Measurements from ENCODE around the gene AVP. TPM values are rescaled to one million over a fixed set of nuclear protein-coding genes. Genes with fewer than 3 reads are reported as not detected.

AVP gene
- polyA plus RNA-seq, 1 donor from 2014 or later = not detected

DNA sequence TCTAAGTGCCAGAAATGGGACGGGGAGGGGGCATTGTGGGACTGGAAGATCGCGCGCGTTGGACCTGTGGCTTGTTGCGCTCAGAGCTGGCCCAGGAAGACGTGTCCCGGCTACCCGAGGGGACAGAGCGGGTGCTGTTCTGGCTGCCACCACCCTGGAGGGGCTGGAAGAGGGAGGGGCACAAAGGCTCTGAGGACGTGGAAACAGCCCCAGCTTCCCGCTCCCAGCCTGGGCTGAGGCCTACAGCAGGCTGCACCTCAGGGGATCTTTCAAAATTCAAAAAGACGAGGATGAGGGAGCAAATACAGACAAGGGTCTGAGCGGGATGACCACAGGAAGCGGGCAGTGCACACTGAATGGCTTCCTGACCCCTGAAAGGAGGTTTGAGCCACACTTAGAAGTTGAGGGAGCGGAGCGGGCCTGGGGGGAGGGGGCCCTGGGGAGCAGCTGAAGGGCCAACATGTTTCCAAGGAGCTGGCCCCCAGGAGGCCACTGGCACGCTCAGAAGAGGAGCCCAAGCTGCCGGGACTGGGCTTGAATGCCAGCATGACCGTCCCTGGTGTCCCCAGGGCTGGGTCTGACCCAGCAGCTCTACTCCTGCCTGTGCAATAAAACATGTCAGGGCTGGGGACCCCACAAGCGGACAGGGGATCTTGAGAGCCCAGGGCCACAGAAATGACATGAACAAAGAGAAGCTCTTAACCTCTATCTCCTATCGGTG, 11.8 kb downstream of the AVP start:
- H3F3A ChIP-seq (ENCODE audit: insufficient read depth, low read length, poor library complexity, severe bottlenecking) = no peaks in the 10 kb centered on the region

DNA sequence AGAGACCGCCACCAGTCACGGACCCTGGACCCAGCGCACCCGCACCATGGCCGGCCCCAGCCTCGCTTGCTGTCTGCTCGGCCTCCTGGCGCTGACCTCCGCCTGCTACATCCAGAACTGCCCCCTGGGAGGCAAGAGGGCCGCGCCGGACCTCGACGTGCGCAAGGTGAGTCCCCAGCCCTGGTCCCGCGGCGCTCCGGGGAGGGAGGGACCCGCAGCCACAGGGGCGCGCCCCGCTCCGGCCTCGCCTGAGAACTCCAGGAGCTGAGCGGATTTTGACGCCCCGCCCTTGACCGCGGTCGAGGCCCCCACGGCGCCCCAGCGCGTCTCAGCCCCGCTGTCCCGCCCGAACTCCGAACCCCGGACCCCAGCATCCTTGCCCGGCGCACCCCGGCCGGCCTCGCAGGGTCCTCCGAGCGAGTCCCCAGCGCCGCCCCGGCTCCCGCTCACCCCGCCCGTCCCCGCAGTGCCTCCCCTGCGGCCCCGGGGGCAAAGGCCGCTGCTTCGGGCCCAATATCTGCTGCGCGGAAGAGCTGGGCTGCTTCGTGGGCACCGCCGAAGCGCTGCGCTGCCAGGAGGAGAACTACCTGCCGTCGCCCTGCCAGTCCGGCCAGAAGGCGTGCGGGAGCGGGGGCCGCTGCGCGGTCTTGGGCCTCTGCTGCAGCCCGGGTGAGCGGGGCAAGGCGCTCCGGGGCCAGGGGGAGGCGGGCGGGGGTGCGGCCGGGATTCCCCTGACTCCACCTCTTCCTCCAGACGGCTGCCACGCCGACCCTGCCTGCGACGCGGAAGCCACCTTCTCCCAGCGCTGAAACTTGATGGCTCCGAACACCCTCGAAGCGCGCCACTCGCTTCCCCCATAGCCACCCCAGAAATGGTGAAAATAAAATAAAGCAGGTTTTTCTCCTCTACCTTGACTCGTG, 12.7 kb downstream of the AVP start, which contains the start of gene OXT:
Gene OXT, plus strand, starts transcription at position 11 of the 920 bp plus-strand sequence. Its CDS starts 36 bp downstream, at position 47.
- Histone ChIP-seq H3K9me3 (ENCODE audit: low read length) (no peaks in the 10 kb centered on the region), H3K4me2 (ENCODE audit: low read length) (no peak within 1 kb of the TSS), H3K27me3 (ENCODE audit: insufficient read depth, low read depth, low read length) (peaks cover 24% of the 10 kb centered on the region), H3K9me2 (ENCODE audit: insufficient read depth, low read length) (no peaks in the 10 kb centered on the region), H3K27ac (ENCODE audit: low read length) (no peak within 1 kb of the TSS), H3K36me3 (ENCODE audit: insufficient read depth, low read length) (no peaks in the 10 kb centered on the region), H3K9ac (ENCODE audit: low read length) (no peak within 1 kb of the TSS), H3K4me3 (ENCODE audit: low read length) (no peak within 1 kb of the TSS), H2AFZ (ENCODE audit: low read depth, low read length) (no peak within 1 kb of the TSS), H3K79me2 (replicated peaks; ENCODE audit: insufficient read depth, low read length) (no peaks in the 10 kb centered on the region), H4K20me1 (ENCODE audit: insufficient read depth) (no peaks in the 10 kb centered on the region), H3F3A (ENCODE audit: insufficient read depth, low read length, poor library complexity, severe bottlenecking) (no peaks in the 10 kb centered on the region)
- no peak for TF ChIP-seq RAD21 (conservative IDR thresholded peaks at IDR 0.05)
- TF ChIP-seq, protein P1, sequence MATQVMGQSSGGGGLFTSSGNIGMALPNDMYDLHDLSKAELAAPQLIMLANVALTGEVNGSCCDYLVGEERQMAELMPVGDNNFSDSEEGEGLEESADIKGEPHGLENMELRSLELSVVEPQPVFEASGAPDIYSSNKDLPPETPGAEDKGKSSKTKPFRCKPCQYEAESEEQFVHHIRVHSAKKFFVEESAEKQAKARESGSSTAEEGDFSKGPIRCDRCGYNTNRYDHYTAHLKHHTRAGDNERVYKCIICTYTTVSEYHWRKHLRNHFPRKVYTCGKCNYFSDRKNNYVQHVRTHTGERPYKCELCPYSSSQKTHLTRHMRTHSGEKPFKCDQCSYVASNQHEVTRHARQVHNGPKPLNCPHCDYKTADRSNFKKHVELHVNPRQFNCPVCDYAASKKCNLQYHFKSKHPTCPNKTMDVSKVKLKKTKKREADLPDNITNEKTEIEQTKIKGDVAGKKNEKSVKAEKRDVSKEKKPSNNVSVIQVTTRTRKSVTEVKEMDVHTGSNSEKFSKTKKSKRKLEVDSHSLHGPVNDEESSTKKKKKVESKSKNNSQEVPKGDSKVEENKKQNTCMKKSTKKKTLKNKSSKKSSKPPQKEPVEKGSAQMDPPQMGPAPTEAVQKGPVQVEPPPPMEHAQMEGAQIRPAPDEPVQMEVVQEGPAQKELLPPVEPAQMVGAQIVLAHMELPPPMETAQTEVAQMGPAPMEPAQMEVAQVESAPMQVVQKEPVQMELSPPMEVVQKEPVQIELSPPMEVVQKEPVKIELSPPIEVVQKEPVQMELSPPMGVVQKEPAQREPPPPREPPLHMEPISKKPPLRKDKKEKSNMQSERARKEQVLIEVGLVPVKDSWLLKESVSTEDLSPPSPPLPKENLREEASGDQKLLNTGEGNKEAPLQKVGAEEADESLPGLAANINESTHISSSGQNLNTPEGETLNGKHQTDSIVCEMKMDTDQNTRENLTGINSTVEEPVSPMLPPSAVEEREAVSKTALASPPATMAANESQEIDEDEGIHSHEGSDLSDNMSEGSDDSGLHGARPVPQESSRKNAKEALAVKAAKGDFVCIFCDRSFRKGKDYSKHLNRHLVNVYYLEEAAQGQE (IDR thresholded peaks at IDR 0.05; ENCODE audit: borderline replicate concordance) = no peak
- no peak for TF ChIP-seq MXI1 (conservative IDR thresholded peaks at IDR 0.05; ENCODE audit: poor library complexity, severe bottlenecking)
- TF ChIP-seq EP300 (conservative IDR thresholded peaks at IDR 0.05; ENCODE audit: poor library complexity, severe bottlenecking) = no peak
- TF ChIP-seq, protein P2, sequence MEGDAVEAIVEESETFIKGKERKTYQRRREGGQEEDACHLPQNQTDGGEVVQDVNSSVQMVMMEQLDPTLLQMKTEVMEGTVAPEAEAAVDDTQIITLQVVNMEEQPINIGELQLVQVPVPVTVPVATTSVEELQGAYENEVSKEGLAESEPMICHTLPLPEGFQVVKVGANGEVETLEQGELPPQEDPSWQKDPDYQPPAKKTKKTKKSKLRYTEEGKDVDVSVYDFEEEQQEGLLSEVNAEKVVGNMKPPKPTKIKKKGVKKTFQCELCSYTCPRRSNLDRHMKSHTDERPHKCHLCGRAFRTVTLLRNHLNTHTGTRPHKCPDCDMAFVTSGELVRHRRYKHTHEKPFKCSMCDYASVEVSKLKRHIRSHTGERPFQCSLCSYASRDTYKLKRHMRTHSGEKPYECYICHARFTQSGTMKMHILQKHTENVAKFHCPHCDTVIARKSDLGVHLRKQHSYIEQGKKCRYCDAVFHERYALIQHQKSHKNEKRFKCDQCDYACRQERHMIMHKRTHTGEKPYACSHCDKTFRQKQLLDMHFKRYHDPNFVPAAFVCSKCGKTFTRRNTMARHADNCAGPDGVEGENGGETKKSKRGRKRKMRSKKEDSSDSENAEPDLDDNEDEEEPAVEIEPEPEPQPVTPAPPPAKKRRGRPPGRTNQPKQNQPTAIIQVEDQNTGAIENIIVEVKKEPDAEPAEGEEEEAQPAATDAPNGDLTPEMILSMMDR (IDR thresholded peaks at IDR 0.05; ENCODE audit: poor library complexity, severe bottlenecking) = no peak
- no peak for TF ChIP-seq SMC3 (conservative IDR thresholded peaks at IDR 0.05; ENCODE audit: poor library complexity)
- TF ChIP-seq POLR2AphosphoS5 (IDR thresholded peaks at IDR 0.05) = no peak
- no peak for TF ChIP-seq TAF1 (IDR thresholded peaks at IDR 0.05; ENCODE audit: low read depth)

More for the DNA sequence above, 11.8 kb downstream of the AVP start:
- no peaks in the 10 kb centered on the region for H3K36me3 ChIP-seq (ENCODE audit: insufficient read depth, low read length)
- H3K9me3 ChIP-seq (ENCODE audit: low read length) = no peaks in the 10 kb centered on the region
- no peak overlapping the region for H3K4me2 ChIP-seq (ENCODE audit: low read length)
- H3K27ac ChIP-seq (ENCODE audit: low read length) = no peak overlapping the region
- H3K9ac ChIP-seq (ENCODE audit: low read length) = no peak overlapping the region
- no peak overlapping the region for H2AFZ ChIP-seq (ENCODE audit: low read depth, low read length)
- H3K9me2 ChIP-seq (ENCODE audit: insufficient read depth, low read length) = no peaks in the 10 kb centered on the region
- no peaks in the 10 kb centered on the region for H3K79me2 ChIP-seq (replicated peaks; ENCODE audit: insufficient read depth, low read length)
- H3K4me3 ChIP-seq (ENCODE audit: low read length) = no peak overlapping the region
- H4K20me1 ChIP-seq (ENCODE audit: insufficient read depth) = no peaks in the 10 kb centered on the region
- TF ChIP-seq, protein P2 (IDR thresholded peaks at IDR 0.05; ENCODE audit: poor library complexity, severe bottlenecking) = no peak
- no peak for TF ChIP-seq EZH2 (IDR thresholded peaks at IDR 0.05; ENCODE audit: borderline replicate concordance, insufficient read depth, low read length, poor library complexity, severe bottlenecking)
- TF ChIP-seq, protein P1 (IDR thresholded peaks at IDR 0.05; ENCODE audit: borderline replicate concordance) = no peak
- TF ChIP-seq SMC3 (conservative IDR thresholded peaks at IDR 0.05; ENCODE audit: poor library complexity) = no peak
- no peak for TF ChIP-seq RAD21 (conservative IDR thresholded peaks at IDR 0.05)
- no peak for TF ChIP-seq EP300 (conservative IDR thresholded peaks at IDR 0.05; ENCODE audit: poor library complexity, severe bottlenecking)
- no peak for TF ChIP-seq MXI1 (conservative IDR thresholded peaks at IDR 0.05; ENCODE audit: poor library complexity, severe bottlenecking)
- no peak for TF ChIP-seq TAF1 (IDR thresholded peaks at IDR 0.05; ENCODE audit: low read depth)
- TF ChIP-seq POLR2AphosphoS5 (IDR thresholded peaks at IDR 0.05) = no peak
- peaks cover 24% of the 10 kb centered on the region for H3K27me3 ChIP-seq (ENCODE audit: insufficient read depth, low read depth, low read length)
